HepG2 (cell line): ENCODE data around the gene PDPK1. TPM values are rescaled to one million over a fixed set of nuclear protein-coding genes. Genes with fewer than 3 reads are reported as not detected.
A peak's percentile ranks its signal among the peaks of the same experiment; 100 is the strongest.
"Not testable (repeated sequence)": the region's sequence is repeated elsewhere in the genome, so short reads cannot be mapped to it uniquely, and the experiment has no call there.

Experiments
- ATAC-seq: fragments of 200-7000 bp; cut with Tn5 transposase; 3 replicates; pipeline ENCODE4 v1.9.1; 2020; ENCODE audit warnings: mild to moderate bottlenecking, moderate library complexity
- BruUV-seq: library from RNA; stranded (reverse); fragments of 400-500 nt; replicated peaks from 2 replicates; lab custom pipeline; 2021; lab: Mats Ljungman, UMichigan
- CTCF ChIA-PET: fragments of 300-600 bp; formaldehyde crosslinking; extraction: SDS; loops from one replicate; lab custom pipeline; 2021; ENCODE audit warnings: low total read pairs, inconsistent platforms, low intra/inter-chr PET ratio; lab: Yijun Ruan, JAX
- POLR2A ChIA-PET: fragments of 350-600 bp; sonication (Branson Sonifier 250); formaldehyde crosslinking; loops from one replicate; lab custom pipeline; 2020; ENCODE audit warnings: antibody characterized with exemption, inconsistent platforms; lab: Yijun Ruan, JAX
- DNase-seq: peaks from one replicate; pipeline ENCODE4 v3.0.0-alpha.2; 2015; ENCODE audit warnings: low spot score
- FAIRE-seq: peaks from 3 replicates; lab custom pipeline; 2011; peaks lifted over from hg19 to GRCh38; lab: Jason Lieb, UNC
- H2AFZ ChIP-seq: one replicate; pipeline ENCODE4 v1.6.1; 2011; ENCODE audit warnings: low read length, inconsistent platforms
- H3K27ac ChIP-seq: fragments of 300-600 bp; 3 replicates; pipeline ENCODE4 v1.8.0; 2011; ENCODE audit warnings: mixed run types, mild to moderate bottlenecking, mixed read lengths, low read length, inconsistent platforms; ENCODE audit not compliant: insufficient read depth; ENCODE audit errors: extremely low read length
- H3K27me3 ChIP-seq, 2 experiments: fragments of 200-600 bp in 1 of 2; 2 replicates in 1 of 2; 3 replicates in 1 of 2; pipeline versions ENCODE4 v1.6.0 to v1.8.0; 2011; ENCODE audit warnings: low read length in 2 of 2, mild to moderate bottlenecking in 2 of 2, moderate library complexity in 2 of 2, inconsistent platforms in 1 of 2; ENCODE audit not compliant: insufficient read depth in 2 of 2, control insufficient read depth in 1 of 2
- H3K36me3 ChIP-seq, 2 experiments: fragments of 200-600 bp in 1 of 2; replicated peaks in 1 of 2; 2 replicates in 1 of 2; 3 replicates in 1 of 2; pipeline versions ENCODE4 v1.5.1 to v1.8.0; 2011; ENCODE audit warnings: low read length in 2 of 2, inconsistent platforms in 1 of 2; ENCODE audit not compliant: insufficient read depth in 2 of 2, control insufficient read depth in 1 of 2
- H3K4me1 ChIP-seq: 2 replicates; pipeline ENCODE4 v1.5.1; 2012; ENCODE audit warnings: low read length, inconsistent platforms; ENCODE audit not compliant: insufficient read depth
- H3K4me2 ChIP-seq: 2 replicates; pipeline ENCODE4 v1.6.0; 2011; ENCODE audit warnings: low read depth, low read length, inconsistent platforms
- H3K4me3 ChIP-seq, 3 experiments: fragments of 200-600 bp in 1 of 3; sonication (generic), shearing (Covaris generic) in 1 of 3; replicated peaks in 1 of 3; 2 replicates each; pipeline ENCODE4 v1.5.1; 2011 to 2016; ENCODE audit warnings: low read length in 3 of 3, inconsistent platforms in 2 of 3, low read depth in 2 of 3, mild to moderate bottlenecking in 2 of 3, control low read depth in 1 of 3, mixed read lengths in 1 of 3; ENCODE audit not compliant: insufficient read depth in 1 of 3
- H3K79me2 ChIP-seq: one replicate; pipeline ENCODE4 v1.6.1; 2011; ENCODE audit warnings: low read length, inconsistent platforms; ENCODE audit not compliant: insufficient read depth
- H3K9ac ChIP-seq: 2 replicates; pipeline ENCODE4 v1.6.0; 2011; ENCODE audit warnings: mild to moderate bottlenecking, low read depth, low read length, inconsistent platforms; ENCODE audit not compliant: insufficient read depth
- H3K9me3 ChIP-seq: 2 replicates; pipeline ENCODE4 v1.5.1; 2012; ENCODE audit warnings: mild to moderate bottlenecking, low read length
- H4K20me1 ChIP-seq: 2 replicates; pipeline ENCODE4 v1.6.0; 2011; ENCODE audit warnings: inconsistent platforms, mild to moderate bottlenecking, low read length, moderate library complexity; ENCODE audit not compliant: insufficient read depth
- DMAP1 ChIP-seq: IDR thresholded peaks from 2 replicates; pipeline ENCODE4 v1.6.1; 2016
- FOXA1 ChIP-seq, 2 experiments: fragments of 450-650 bp in 1 of 2; sonication (generic) in 1 of 2; formaldehyde crosslinking in 1 of 2; IDR thresholded peaks; 2 replicates each; pipeline versions ENCODE4 v1.4.0 to v1.6.1; 2016 to 2020; ENCODE audit warnings: missing genetic modification reagents in 1 of 2
- NONO ChIP-seq, 2 experiments: fragments of 450-650 bp in 1 of 2; sonication (generic) in 1 of 2; formaldehyde crosslinking in 1 of 2; IDR thresholded peaks in 1 of 2; conservative IDR thresholded peaks in 1 of 2; 2 replicates each; pipeline versions ENCODE4 v1.6.1 to v1.8.0; 2017 to 2022; ENCODE audit warnings: mild to moderate bottlenecking in 1 of 2, missing genetic modification reagents in 1 of 2, moderate library complexity in 1 of 2
- ZBTB33 ChIP-seq: sonication (generic); formaldehyde crosslinking; IDR thresholded peaks from 2 replicates; pipeline ENCODE4 v1.4.0; 2020; ENCODE audit warnings: missing genetic modification reagents
- WGBS: methylation state at CpG from one replicate; pipeline ENCODE4 v1.1.6; 2017; ENCODE audit warnings: low lambda C conversion rate; 5-methylcytosine and 5-hydroxymethylcytosine counted together
- in situ Hi-C: cut with HindIII; loops from 2 replicates; pipeline ENCODE4 v1.10.0; 2017; ENCODE audit warnings: low pct_unique_long_range_greater_than_20kb; ENCODE audit not compliant: extremely low pct_ligation_motif_present
- intact Hi-C: fragments of 100-400 bp; cut with micrococcal nuclease; formaldehyde crosslinking; loops from one replicate; pipeline ENCODE4 v1.10.0; 2022; ENCODE audit not compliant: unreplicated experiment
- polyA plus RNA-seq, 8 experiments: library from polyadenylated mRNA; depleted of rRNA in 3 of 8; stranded (reverse) in 7 of 8; unstranded in 1 of 8; fragments of >200 nt; fragmentation: Illumina TruSeq in 4 of 8; extraction: Trizol in 4 of 8; gene quantifications; 2 replicates each; pipeline versions ENCODE4 v1.2.1 to v1.2.3, GENCODE V29; 2011 to 2016; ENCODE audit warnings: low read depth in 4 of 8, missing spikeins in 1 of 8, mixed read lengths in 1 of 8; ENCODE audit not compliant: insufficient read depth in 1 of 8
- total RNA-seq, 5 experiments: library from RNA; depleted of rRNA; stranded (reverse); fragments of >200 nt; fragmentation: Illumina TruSeq; extraction: Trizol; gene quantifications; 2 replicates each; pipeline ENCODE4 v1.2.3, GENCODE V29; 2016; ENCODE audit warnings: low read depth in 1 of 5
- TF ChIP-seq, protein P1 (sequence below): sonication (generic); formaldehyde crosslinking; IDR thresholded peaks from 2 replicates; pipeline ENCODE4 v1.4.0; 2020; ENCODE audit warnings: missing genetic modification reagents
- TF ChIP-seq, protein P2 (sequence below): sonication (generic); formaldehyde crosslinking; IDR thresholded peaks from 2 replicates; pipeline ENCODE4 v1.4.0; 2020; ENCODE audit warnings: missing genetic modification reagents

The PDPK1 gene
- total and polyA plus RNA-seq, 2 of the 13 experiments (the other 11 are each of a cell fraction or from before 2014, with no cell fraction given): 59.6 to 129 TPM

DNA sequence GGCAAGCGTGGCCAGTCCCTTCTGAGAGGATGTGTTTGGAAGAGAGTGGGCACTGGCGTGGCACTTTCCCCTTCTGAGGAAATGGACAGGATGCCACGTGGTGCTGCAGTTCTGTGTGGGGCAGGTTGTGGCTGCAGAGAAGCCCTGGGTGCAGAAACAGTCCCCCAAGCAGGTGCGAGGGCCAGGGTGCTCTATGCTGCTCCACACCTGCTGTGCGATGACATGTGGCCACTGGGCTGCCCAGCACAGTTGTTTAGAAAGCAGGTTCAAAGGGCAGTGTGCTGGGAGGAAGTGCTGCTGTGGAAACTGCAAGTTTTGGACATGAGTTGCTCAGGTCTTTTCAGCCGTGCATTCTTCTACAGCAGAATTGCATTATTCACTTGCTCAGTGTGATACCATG, 3.6 kb downstream of the PDPK1 start (continued):
- TF ChIP-seq, protein P1, sequence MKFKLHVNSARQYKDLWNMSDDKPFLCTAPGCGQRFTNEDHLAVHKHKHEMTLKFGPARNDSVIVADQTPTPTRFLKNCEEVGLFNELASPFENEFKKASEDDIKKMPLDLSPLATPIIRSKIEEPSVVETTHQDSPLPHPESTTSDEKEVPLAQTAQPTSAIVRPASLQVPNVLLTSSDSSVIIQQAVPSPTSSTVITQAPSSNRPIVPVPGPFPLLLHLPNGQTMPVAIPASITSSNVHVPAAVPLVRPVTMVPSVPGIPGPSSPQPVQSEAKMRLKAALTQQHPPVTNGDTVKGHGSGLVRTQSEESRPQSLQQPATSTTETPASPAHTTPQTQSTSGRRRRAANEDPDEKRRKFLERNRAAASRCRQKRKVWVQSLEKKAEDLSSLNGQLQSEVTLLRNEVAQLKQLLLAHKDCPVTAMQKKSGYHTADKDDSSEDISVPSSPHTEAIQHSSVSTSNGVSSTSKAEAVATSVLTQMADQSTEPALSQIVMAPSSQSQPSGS (CRISPR knock-in tag): peak; percentile 54; the same call in 1 of the 2 replicates
- TF ChIP-seq, protein P2, sequence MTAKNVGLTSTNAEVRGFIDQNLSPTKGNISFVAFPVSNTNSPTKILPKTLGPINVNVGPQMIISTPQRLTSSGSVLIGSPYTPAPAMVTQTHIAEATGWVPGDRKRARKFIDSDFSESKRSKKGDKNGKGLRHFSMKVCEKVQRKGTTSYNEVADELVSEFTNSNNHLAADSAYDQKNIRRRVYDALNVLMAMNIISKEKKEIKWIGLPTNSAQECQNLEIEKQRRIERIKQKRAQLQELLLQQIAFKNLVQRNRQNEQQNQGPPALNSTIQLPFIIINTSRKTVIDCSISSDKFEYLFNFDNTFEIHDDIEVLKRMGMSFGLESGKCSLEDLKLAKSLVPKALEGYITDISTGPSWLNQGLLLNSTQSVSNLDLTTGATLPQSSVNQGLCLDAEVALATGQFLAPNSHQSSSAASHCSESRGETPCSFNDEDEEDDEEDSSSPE (CRISPR knock-in tag): peak; percentile 51; the same call in 1 of the 2 replicates
- TF ChIP-seq DMAP1 (peak; percentile 73), ZBTB33 (peak; percentile 21; the same call in 1 of the 2 replicates), FOXA1 (CRISPR knock-in tag; IDR thresholded peaks at IDR 0.05) (0 out of 2 replicates have a peak, but pooled peaks have one; percentile 34), NONO (CRISPR knock-in tag; conservative IDR thresholded peaks at IDR 0.05) (peak; percentile 73; the same call in 1 of the 2 replicates)
- TF ChIP-seq FOXA1, NONO (IDR thresholded peaks at IDR 0.05): not testable (repeated sequence)
- TF ChIP-seq, all 625 proteins: peak for 132; not testable (repeated sequence) for 493

GRCh38 chr16:2543771-2544170, 6.0 kb downstream of the PDPK1 start:
- in situ Hi-C loops, H3K9ac ChIP-seq, H4K20me1 ChIP-seq, FAIRE-seq, H3K36me3 ChIP-seq, H3K4me2 ChIP-seq, H2AFZ ChIP-seq, H3K27me3 ChIP-seq, H3K4me3 ChIP-seq, POLR2A ChIA-PET, BruUV-seq, ATAC-seq, DNase-seq, CTCF ChIA-PET, H3K27ac ChIP-seq, H3K9me3 ChIP-seq, intact Hi-C loops: not testable (repeated sequence)
- peaks cover 56% of the 10 kb centered on the region for H3K4me1 ChIP-seq
- 94% methylated on average over 14 of the region's 14 CpGs for WGBS
- H3K79me2 ChIP-seq: peaks cover 50% of the 10 kb centered on the region

DNA sequence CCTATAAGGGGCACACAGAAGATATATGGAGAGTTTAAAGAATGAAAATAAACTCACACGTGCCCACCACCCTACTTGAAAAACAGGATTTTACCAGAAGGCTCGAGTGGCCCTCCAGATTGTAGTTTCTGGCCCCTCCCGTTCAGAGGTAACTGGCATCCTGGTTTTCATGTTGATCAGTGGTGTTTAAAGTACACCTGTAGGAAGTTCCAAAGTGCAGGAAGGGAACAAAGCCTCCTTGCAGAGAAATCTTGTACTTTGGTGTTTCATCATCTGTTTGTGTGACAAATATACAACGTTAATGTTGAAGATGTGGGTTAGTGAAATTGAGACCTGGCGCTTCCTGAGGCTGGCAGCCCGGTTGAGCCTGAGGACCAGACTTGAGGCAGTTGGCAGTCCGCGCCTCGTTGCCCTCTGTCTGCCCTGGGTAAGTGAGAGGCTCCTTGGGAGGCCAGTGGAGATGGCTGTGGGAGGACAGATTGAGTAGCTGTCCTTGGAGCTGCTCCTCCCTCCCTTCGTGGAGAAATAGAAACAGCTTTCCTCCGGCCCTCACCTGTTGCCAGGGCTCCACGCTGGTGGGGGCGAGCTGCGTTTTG, 12.6 kb downstream of the PDPK1 start:
- BruUV-seq, H4K20me1 ChIP-seq, POLR2A ChIA-PET, H2AFZ ChIP-seq, intact Hi-C loops, H3K9ac ChIP-seq, H3K36me3 ChIP-seq, CTCF ChIA-PET, H3K27me3 ChIP-seq, H3K27ac ChIP-seq, H3K4me3 ChIP-seq, DNase-seq, in situ Hi-C loops, H3K4me2 ChIP-seq, H3K9me3 ChIP-seq: not testable (repeated sequence)
- WGBS: 10% methylated on average over 1 of the region's 14 CpGs
- peak; percentile 83 for FAIRE-seq
- H3K4me1 ChIP-seq: peaks cover 14% of the 10 kb centered on the region
- ATAC-seq: peak; percentile 45
- H3K79me2 ChIP-seq: peaks cover 18% of the 10 kb centered on the region
